Activated B cell treated with CpG ODN at 0.5 μM for 24 hours (primary cell): ENCODE data around the gene ATP5PD. TPM values are rescaled to one million over a fixed set of nuclear protein-coding genes. Genes with fewer than 3 reads are reported as not detected.
"Not testable (repeated sequence)": the region's sequence is repeated elsewhere in the genome, so short reads cannot be mapped to it uniquely, and the experiment has no call there.

Experiments
- ATAC-seq: fragments of 200-7000 bp; cut with Tn5 transposase; one replicate; pipeline ENCODE4 v1.10.0; 2021; ENCODE audit warnings: low read depth, mild to moderate bottlenecking, moderate library complexity
- CTCF ChIA-PET: fragments of 350-600 bp; sonication (Branson Sonifier 250); formaldehyde crosslinking; loops from one replicate; lab custom pipeline; 2021; ENCODE audit warnings: antibody characterized with exemption; lab: Charles Lee
- POLR2A ChIA-PET: fragments of 350-600 bp; sonication (Branson Sonifier 250); formaldehyde crosslinking; loops from one replicate; lab custom pipeline; 2021; ENCODE audit warnings: antibody characterized with exemption; lab: Charles Lee
- DNase-seq: peaks from one replicate; pipeline ENCODE4 v3.0.0; 2022
- H3K27ac Mint-ChIP-seq: one replicate; pipeline ENCODE4 v1.8.0; 2020; ENCODE audit warnings: mixed read lengths
- H3K27me3 Mint-ChIP-seq: one replicate; pipeline ENCODE4 v1.8.0; 2021; ENCODE audit warnings: mixed read lengths
- H3K36me3 Mint-ChIP-seq: one replicate; pipeline ENCODE4 v1.8.0; 2021; ENCODE audit warnings: low read depth, mixed read lengths
- H3K4me1 Mint-ChIP-seq: one replicate; pipeline ENCODE4 v1.8.0; 2021; ENCODE audit warnings: mixed read lengths
- H3K4me3 Mint-ChIP-seq: one replicate; pipeline ENCODE4 v1.8.0; 2020; ENCODE audit warnings: mild to moderate bottlenecking, mixed read lengths
- H3K9me3 Mint-ChIP-seq: one replicate; pipeline ENCODE4 v1.8.0; 2020; ENCODE audit warnings: mixed read lengths
- CTCF ChIP-seq: fragments of 200-600 bp; IDR thresholded peaks from one replicate; pipeline ENCODE4 v1.8.0; 2022; ENCODE audit warnings: antibody characterized with exemption, mild to moderate bottlenecking
- intact Hi-C: fragments of 100-400 bp; cut with micrococcal nuclease; formaldehyde crosslinking; loops from one replicate; pipeline ENCODE4 v1.15.1; 2024
- total RNA-seq: library from RNA; stranded (reverse); gene quantifications from 2 replicates; pipeline ENCODE4 v1.2.3, GENCODE V29; 2022

The ATP5PD gene
- total RNA-seq, 1 donor from 2014 or later = 158 TPM

- no peak overlapping the region for H3K27ac Mint-ChIP-seq
Measured at GRCh38 chr17:75049706-75050105, 2.9 kb upstream of the ATP5PD start.

GRCh38 chr17:75049057-75049456 is 2.3 kb upstream of the ATP5PD start:
- no peak overlapping the region for H3K27ac Mint-ChIP-seq
- intact Hi-C loops = no loop called here
- peaks cover 33% of the 10 kb centered on the region for H3K4me1 Mint-ChIP-seq
- H3K27me3 Mint-ChIP-seq = no peaks in the 10 kb centered on the region
- ATAC-seq (no peak), DNase-seq (no peak)
- ChIA-PET POLR2A (interaction anchor here (1.2 to 3.9 kb wide), 4 partner anchors 14 to 156 kb away, joined by 4 to 31 read pairs (median 12); partner anchors contain the start of genes MRPL58 and NUP85), CTCF (interaction anchor here (0.6 to 3.0 kb wide), 2 partner anchors 65 to 87 kb away, joined by 3 to 12 read pairs; no protein-coding TSS in a partner anchor)
- H3K4me3 Mint-ChIP-seq = no peak overlapping the region
- H3K9me3 Mint-ChIP-seq = no peaks in the 10 kb centered on the region
- peaks cover 42% of the 10 kb centered on the region for H3K36me3 Mint-ChIP-seq
- no peak for TF ChIP-seq CTCF

More at GRCh38 chr17:75049706-75050105, 2.9 kb upstream of the ATP5PD start:
- Mint-ChIP-seq H3K27me3 (no peaks in the 10 kb centered on the region), H3K4me1 (peaks cover 32% of the 10 kb centered on the region), H3K4me3 (no peak overlapping the region), H3K36me3 (peaks cover 48% of the 10 kb centered on the region), H3K9me3 (no peaks in the 10 kb centered on the region)
- ChIA-PET POLR2A (interaction anchor here (1.2 to 3.9 kb wide), 2 partner anchors 15 to 156 kb away, joined by 4 to 31 read pairs; partner anchors contain the start of gene NUP85), CTCF (interaction anchor here (0.6 to 3.0 kb wide), 2 partner anchors 64 to 88 kb away, joined by 3 to 12 read pairs; no protein-coding TSS in a partner anchor)
- no peak for DNase-seq
- no peak for TF ChIP-seq CTCF
- intact Hi-C loops = no loop called here
- ATAC-seq = no peak

GRCh38 chr17:75048249-75048878 is 1.6 kb upstream of the ATP5PD start:
- DNase-seq = no peak
- POLR2A ChIA-PET = interaction anchor here (1.2 to 3.9 kb wide), 5 partner anchors 13 to 175 kb away, joined by 4 to 31 read pairs (median 4); partner anchors contain the start of genes FDXR, MRPL58 and NUP85

DNA sequence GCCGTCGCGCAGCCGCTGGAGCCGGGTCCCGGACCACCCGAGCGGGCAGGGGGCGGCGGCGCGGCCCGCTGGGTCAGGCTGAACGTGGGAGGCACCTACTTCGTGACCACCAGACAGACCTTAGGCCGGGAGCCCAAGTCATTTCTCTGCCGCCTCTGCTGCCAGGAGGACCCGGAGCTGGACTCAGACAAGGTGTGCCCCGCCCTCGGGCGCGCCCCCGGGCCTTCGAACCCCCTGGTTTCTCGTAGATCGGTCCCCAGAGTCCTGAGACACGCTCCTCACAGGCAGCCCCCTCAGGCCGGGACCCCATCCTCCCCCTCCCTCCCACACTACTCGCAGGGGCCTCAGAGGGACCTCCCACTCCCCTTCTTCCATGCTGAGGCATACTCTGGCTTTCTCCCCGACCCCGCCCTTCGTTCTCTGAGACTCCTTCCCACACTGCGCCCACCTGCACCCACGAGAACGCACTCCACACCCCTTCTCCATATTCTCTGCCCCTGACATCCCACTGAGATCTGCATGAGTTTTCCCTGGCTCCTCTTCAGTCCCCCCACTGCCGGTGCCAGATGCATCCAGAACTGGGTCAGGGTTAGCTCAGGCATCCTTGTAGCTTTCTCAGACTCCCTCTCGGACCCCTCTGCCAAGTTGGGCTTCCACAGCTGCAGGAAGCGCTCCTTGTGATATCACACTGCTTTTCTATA is 779 bp upstream of the ATP5PD start:
- intact Hi-C loops = loop anchor here (1.0 to 2.0 kb wide), 9 partner anchors 13 to 213 kb away; partner anchors contain the start of genes CDR2L, FDXR, GGA3 and MRPL58
- no peaks in the 10 kb centered on the region for H3K27me3 Mint-ChIP-seq
- CTCF ChIA-PET = interaction anchor here (1.1 to 1.7 kb wide), 5 partner anchors 13 to 154 kb away, joined by 3 to 7 read pairs (median 3); partner anchors contain the start of genes MRPL58 and NT5C
- POLR2A ChIA-PET = interaction anchor here (0.6 to 3.9 kb wide), 6 partner anchors 10 to 174 kb away, joined by 3 to 31 read pairs (median 8); partner anchors contain the start of genes ARMC7, FDXR and MRPL58
- TF ChIP-seq CTCF = no peak
- H3K9me3 Mint-ChIP-seq = no peaks in the 10 kb centered on the region
- H3K36me3 Mint-ChIP-seq = peaks cover 29% of the 10 kb centered on the region
- DNase-seq (no peak), ATAC-seq (peak; percentile 1)
- H3K4me3 Mint-ChIP-seq = peak overlapping the region; percentile 88
- peaks cover 37% of the 10 kb centered on the region for H3K4me1 Mint-ChIP-seq
- H3K27ac Mint-ChIP-seq = peak overlapping the region; percentile 78

More at GRCh38 chr17:75048249-75048878, 1.6 kb upstream of the ATP5PD start:
- H3K4me1 Mint-ChIP-seq = peaks cover 37% of the 10 kb centered on the region
- CTCF ChIA-PET = interaction anchor here (0.5 to 3.0 kb wide), 3 partner anchors 11 to 592 kb away, joined by 3 to 12 read pairs (median 4); no protein-coding TSS in a partner anchor
- H3K27ac Mint-ChIP-seq = peak overlapping the region; percentile 78
- H3K4me3 Mint-ChIP-seq = peak overlapping the region; percentile 88
- no peaks in the 10 kb centered on the region for H3K27me3 Mint-ChIP-seq
- no peak for ATAC-seq
- intact Hi-C loops = no loop called here
- H3K9me3 Mint-ChIP-seq = no peaks in the 10 kb centered on the region
- no peak for TF ChIP-seq CTCF
- H3K36me3 Mint-ChIP-seq = peaks cover 36% of the 10 kb centered on the region

DNA sequence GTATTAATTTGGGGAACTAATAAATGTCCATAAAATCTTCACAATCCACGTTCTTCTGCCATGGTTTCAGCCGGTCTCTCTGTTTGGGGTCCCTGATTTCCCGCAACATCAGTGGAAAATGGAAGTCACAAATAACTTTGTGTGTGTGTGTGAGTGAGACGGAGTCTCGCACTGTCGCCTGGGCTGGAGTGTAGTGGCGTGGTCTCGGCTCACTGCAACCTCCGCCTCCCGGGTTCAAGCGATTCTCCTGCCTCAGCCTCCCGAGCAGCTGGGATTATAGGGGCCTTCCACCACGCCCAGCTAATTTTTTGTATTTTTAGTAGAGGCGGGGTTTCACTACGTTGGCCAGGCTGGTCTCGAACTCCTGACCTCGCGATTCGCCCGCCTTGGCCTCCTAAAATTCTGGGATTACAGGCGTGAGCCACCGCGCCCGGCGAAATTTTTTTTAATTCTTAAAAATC is 793 bp downstream of the ATP5PD start:
- not testable (repeated sequence) for ATAC-seq, H3K27me3 Mint-ChIP-seq, H3K9me3 Mint-ChIP-seq, DNase-seq
- peaks cover 37% of the 10 kb centered on the region for H3K4me1 Mint-ChIP-seq
- H3K4me3 Mint-ChIP-seq = peak overlapping the region; percentile 97
- ChIA-PET CTCF (interaction anchor here (1.2 to 1.7 kb wide), 3 partner anchors 34 to 84 kb away, joined by 4 to 7 read pairs (median 4); partner anchors contain the start of gene MRPL58), POLR2A (interaction anchor here (1.0 to 3.9 kb wide), 8 partner anchors 11 to 160 kb away, joined by 3 to 31 read pairs (median 4); partner anchors contain the start of genes ARMC7, MRPL58, NUP85 and SLC16A5)
- peak overlapping the region; percentile 86 for H3K27ac Mint-ChIP-seq
- intact Hi-C loops = loop anchor here (1.0 to 2.0 kb wide), 7 partner anchors 33 to 215 kb away; partner anchors contain the start of genes ARMC7, CDR2L, FDXR and GGA3
- H3K36me3 Mint-ChIP-seq = peaks cover 33% of the 10 kb centered on the region
